Fibroblast of the aortic adventitia (primary cell): ENCODE results near the gene C19orf25. TPM values are rescaled to one million over a fixed set of nuclear protein-coding genes. Genes with fewer than 3 reads are reported as not detected.
"Not testable (repeated sequence)": the region's sequence is repeated elsewhere in the genome, so short reads cannot be mapped to it uniquely, and the experiment has no call there.

ENCODE experiments used
- DNase-seq: peaks from one replicate; pipeline ENCODE4 v3.0.0-alpha.2; 2010; ENCODE audit warnings: low read depth
- H3K4me3 ChIP-seq: 2 replicates; pipeline ENCODE4 v1.5.1; 2011; ENCODE audit warnings: low read depth, mild to moderate bottlenecking, control low read depth, low read length, moderate library complexity
- CTCF ChIP-seq: IDR thresholded peaks from 2 replicates; pipeline ENCODE4 v1.5.1; 2011; ENCODE audit warnings: mild to moderate bottlenecking, low read length, control low read depth, inconsistent platforms; ENCODE audit not compliant: insufficient read depth
- total RNA-seq: library from RNA; depleted of rRNA; stranded (reverse); fragments of >200 nt; gene quantifications from 2 replicates; pipeline ENCODE4 v1.2.3, GENCODE V29; 2012; ENCODE audit warnings: low replicate concordance

The C19orf25 gene
- total RNA-seq, 1 donor: 26.8 TPM

GRCh38 chr19:1524287-1524971 lies 45.4 kb upstream of the C19orf25 start:
- H3K4me3 ChIP-seq: no peak overlapping the region
- no peak for DNase-seq
- no peak for TF ChIP-seq CTCF

- no peak within 1 kb of the TSS for H3K4me3 ChIP-seq
- no peak for TF ChIP-seq CTCF
- DNase-seq: no peak
Measured at GRCh38 chr19:1523412-1524286, 44.6 kb upstream of the C19orf25 start, which contains the start of gene PLK5. PLK5 (plus strand) TSS chr19:1524077; CDS start chr19:1526997, 2,920 bp downstream.

GRCh38 chr19:1522838-1523237 lies 43.8 kb upstream of the C19orf25 start:
- no peak for TF ChIP-seq CTCF
- no peak overlapping the region for H3K4me3 ChIP-seq
- DNase-seq: no peak

- no peak for DNase-seq
- no peak overlapping the region for H3K4me3 ChIP-seq
- no peak for TF ChIP-seq CTCF
Measured at GRCh38 chr19:1522061-1522460, 43.0 kb upstream of the C19orf25 start.

GRCh38 chr19:1521636-1522035 lies 42.6 kb upstream of the C19orf25 start:
- DNase-seq: no peak
- no peak for TF ChIP-seq CTCF
- H3K4me3 ChIP-seq: no peak overlapping the region

GRCh38 chr19:1520203-1520780 lies 41.3 kb upstream of the C19orf25 start:
- no peak overlapping the region for H3K4me3 ChIP-seq
- no peak for TF ChIP-seq CTCF
- DNase-seq: no peak

GRCh38 chr19:1519802-1520201 lies 40.8 kb upstream of the C19orf25 start:
- not testable (repeated sequence) for H3K4me3 ChIP-seq, DNase-seq
